ENCODE measurements around the gene NFKBIL1. TPM values are rescaled to one million over a fixed set of nuclear protein-coding genes. Genes with fewer than 3 reads are reported as not detected.

Gene NFKBIL1
- total RNA-seq, 2 donors from 2014 or later = 17.4 to 26.3 TPM

GRCh38 chr6:31528307-31528777, 19.1 kb upstream of the NFKBIL1 start:
- no peak overlapping the region for H3K4me3 ChIP-seq (ENCODE audit: low read length)
- H3K9me3 ChIP-seq (ENCODE audit: control insufficient read depth, low read length) = no peaks in the 10 kb centered on the region
- Mint-ChIP-seq H3K4me3 (no peak overlapping the region), H3K4me1 (peaks cover 17% of the 10 kb centered on the region), H3K9me3 (no peaks in the 10 kb centered on the region), H3K27ac (peak overlapping the region; percentile 48), H3K27me3 (ENCODE audit: insufficient read depth) (no peaks in the 10 kb centered on the region), H3K36me3 (ENCODE audit: low read depth) (peaks cover 35% of the 10 kb centered on the region)
- H3K27ac ChIP-seq (ENCODE audit: low read depth, low read length) = peak overlapping the region; percentile 36
- DNase-seq = peak; percentile 52
- H3K27me3 ChIP-seq (ENCODE audit: control insufficient read depth, insufficient read depth, low read length, poor library complexity, severe bottlenecking) = no peaks in the 10 kb centered on the region
- H3K4me1 ChIP-seq (ENCODE audit: control insufficient read depth, insufficient read depth, low read length) = no peaks in the 10 kb centered on the region
- no peak overlapping the region for H3K9ac ChIP-seq (ENCODE audit: extremely low read depth, low read length, poor library complexity, severe bottlenecking)
- peaks cover 39% of the 10 kb centered on the region for H3K36me3 ChIP-seq (ENCODE audit: control insufficient read depth, insufficient read depth, low read length)
- WGBS, 2 experiments (ENCODE audit: insufficient coverage in 1 of 2, insufficient read length in 1 of 2) = 92 to 95% methylated on average over 4 of the region's 4 CpGs
- TF ChIP-seq CTCF (conservative IDR thresholded peaks at IDR 0.05) = no peak

- 81 to 94% methylated on average over 4 to 7 of the region's 7 CpGs for WGBS, 2 experiments (ENCODE audit: insufficient coverage in 1 of 2, insufficient read length in 1 of 2)
- Mint-ChIP-seq H3K36me3 (ENCODE audit: low read depth) (peaks cover 40% of the 10 kb centered on the region), H3K27ac (peak within 1 kb of the TSS; percentile 92), H3K4me3 (no peak within 1 kb of the TSS), H3K9me3 (no peaks in the 10 kb centered on the region), H3K4me1 (peaks cover 17% of the 10 kb centered on the region), H3K27me3 (ENCODE audit: insufficient read depth) (no peaks in the 10 kb centered on the region)
- no peak for TF ChIP-seq CTCF (conservative IDR thresholded peaks at IDR 0.05)
- Histone ChIP-seq H3K4me3 (ENCODE audit: low read length) (no peak within 1 kb of the TSS), H3K9me3 (ENCODE audit: control insufficient read depth, low read length) (no peaks in the 10 kb centered on the region), H3K27ac (ENCODE audit: low read depth, low read length) (peak within 1 kb of the TSS; percentile 41), H3K36me3 (ENCODE audit: control insufficient read depth, insufficient read depth, low read length) (peaks cover 44% of the 10 kb centered on the region), H3K9ac (ENCODE audit: extremely low read depth, low read length, poor library complexity, severe bottlenecking) (no peak within 1 kb of the TSS), H3K4me1 (ENCODE audit: control insufficient read depth, insufficient read depth, low read length) (no peaks in the 10 kb centered on the region), H3K27me3 (ENCODE audit: control insufficient read depth, insufficient read depth, low read length, poor library complexity, severe bottlenecking) (no peaks in the 10 kb centered on the region)
- peak; percentile 75 for DNase-seq
Measured at GRCh38 chr6:31528821-31529328, 18.5 kb upstream of the NFKBIL1 start, which contains the start of gene MCCD1. Gene MCCD1, plus strand, starts transcription at chr6:31528962. Its CDS starts 53 bp downstream, at chr6:31529015.

GRCh38 chr6:31529329-31530150, 17.9 kb upstream of the NFKBIL1 start:
- H3K27ac Mint-ChIP-seq = peak overlapping the region; percentile 92
- H3K4me3 Mint-ChIP-seq = no peak overlapping the region
- no peaks in the 10 kb centered on the region for H3K9me3 Mint-ChIP-seq

More at GRCh38 chr6:31529329-31530150, 17.9 kb upstream of the NFKBIL1 start:
- H3K9ac ChIP-seq (ENCODE audit: extremely low read depth, low read length, poor library complexity, severe bottlenecking) = no peak overlapping the region
- H3K36me3 ChIP-seq (ENCODE audit: control insufficient read depth, insufficient read depth, low read length) = peaks cover 50% of the 10 kb centered on the region
- DNase-seq = peak; percentile 84
- TF ChIP-seq CTCF (conservative IDR thresholded peaks at IDR 0.05) = no peak
- 79 to 93% methylated on average over 3 to 12 of the region's 12 CpGs for WGBS, 2 experiments (ENCODE audit: insufficient coverage in 1 of 2, insufficient read length in 1 of 2)
- H3K4me1 Mint-ChIP-seq = peaks cover 17% of the 10 kb centered on the region
- no peaks in the 10 kb centered on the region for H3K9me3 ChIP-seq (ENCODE audit: control insufficient read depth, low read length)
- no peaks in the 10 kb centered on the region for H3K27me3 ChIP-seq (ENCODE audit: control insufficient read depth, insufficient read depth, low read length, poor library complexity, severe bottlenecking)
- H3K36me3 Mint-ChIP-seq (ENCODE audit: low read depth) = peaks cover 46% of the 10 kb centered on the region
- peak overlapping the region; percentile 41 for H3K27ac ChIP-seq (ENCODE audit: low read depth, low read length)
- no peaks in the 10 kb centered on the region for H3K27me3 Mint-ChIP-seq (ENCODE audit: insufficient read depth)
- no peaks in the 10 kb centered on the region for H3K4me1 ChIP-seq (ENCODE audit: control insufficient read depth, insufficient read depth, low read length)
- no peak overlapping the region for H3K4me3 ChIP-seq (ENCODE audit: low read length)
